ENCODE data around the gene C12orf56. TPM values are rescaled to one million over a fixed set of nuclear protein-coding genes. Genes with fewer than 3 reads are reported as not detected.

The C12orf56 gene, protein sequence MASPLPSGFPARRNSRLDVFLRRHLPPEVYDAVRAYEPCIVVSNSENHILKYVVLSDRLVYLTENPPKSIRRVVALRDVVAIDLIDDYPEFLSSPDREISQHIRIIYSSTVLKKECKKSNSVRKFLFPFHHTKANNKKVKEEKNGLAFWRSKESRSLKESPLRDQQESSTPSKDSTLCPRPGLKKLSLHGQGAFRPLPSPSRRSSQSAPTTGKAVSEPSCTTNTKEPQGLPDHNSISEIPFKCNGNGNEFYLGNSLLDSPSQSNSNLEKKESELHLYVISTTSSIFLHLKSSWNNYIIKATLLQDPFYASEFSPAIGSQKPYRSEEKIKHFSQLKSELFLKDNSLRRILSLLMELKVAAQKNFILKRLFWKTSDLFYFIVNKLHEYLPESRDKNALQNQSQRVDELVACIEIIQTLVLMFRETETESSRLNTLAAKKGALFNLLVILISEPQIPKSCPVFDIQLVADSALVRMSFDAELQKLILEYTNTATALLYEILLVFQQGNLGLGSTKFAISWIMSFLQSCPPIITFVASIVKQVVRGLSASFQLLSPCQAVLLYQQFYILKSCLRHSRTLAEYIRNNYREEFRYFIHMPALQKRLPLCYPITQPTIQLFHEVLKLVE
- 5.1 TPM for total RNA-seq (ENCODE audit: insufficient read depth, low replicate concordance)

DNA sequence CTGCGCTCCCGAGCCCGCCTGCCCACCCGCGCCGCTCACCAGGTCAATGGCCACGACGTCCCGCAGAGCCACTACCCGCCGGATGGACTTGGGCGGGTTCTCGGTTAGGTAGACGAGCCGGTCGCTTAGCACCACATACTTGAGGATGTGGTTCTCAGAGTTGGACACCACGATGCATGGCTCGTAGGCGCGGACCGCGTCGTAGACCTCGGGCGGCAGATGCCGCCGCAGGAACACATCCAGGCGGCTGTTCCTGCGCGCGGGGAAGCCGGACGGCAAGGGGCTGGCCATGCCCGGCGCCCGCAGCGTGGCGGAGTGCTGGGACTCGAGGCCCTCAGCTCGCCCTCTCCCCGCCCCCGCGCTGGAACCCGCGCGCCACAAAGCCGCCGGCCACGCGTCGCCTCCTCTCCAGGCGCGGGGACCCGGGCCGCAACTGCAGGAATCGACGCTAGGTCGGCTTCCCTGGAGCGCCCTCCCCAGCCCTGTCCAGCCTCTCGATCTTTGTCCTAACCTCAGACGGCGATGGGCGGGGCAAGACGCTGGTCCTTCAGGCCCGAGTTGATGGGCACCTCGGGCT, at the start of gene C12orf56:
Gene C12orf56, minus strand, starts transcription at position 484 of the 577 bp plus-strand sequence. Its CDS starts 193 bp downstream, at position 291.
- DNase-seq (ENCODE audit: low spot score) = no peak

DNA sequence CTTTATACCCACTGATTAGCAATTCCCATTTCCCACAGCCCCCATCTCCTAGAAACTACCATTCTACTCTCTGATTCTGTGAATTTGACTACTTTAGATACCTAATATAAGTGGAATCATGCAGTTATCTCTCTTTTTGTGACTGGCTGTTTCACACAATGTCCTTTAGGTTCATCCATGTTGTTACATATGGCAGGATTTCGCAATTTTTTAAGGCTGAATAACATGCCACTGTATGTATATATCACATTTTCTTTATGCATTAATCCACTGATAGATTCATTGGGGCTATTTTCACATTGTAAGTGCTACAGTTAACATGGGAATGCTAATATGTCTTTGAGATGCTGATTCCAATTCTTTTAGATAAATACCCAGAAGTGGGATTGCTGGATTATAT, 49.5 kb upstream of the C12orf56 start:
- DNase-seq (ENCODE audit: low spot score) = no peak

DNA sequence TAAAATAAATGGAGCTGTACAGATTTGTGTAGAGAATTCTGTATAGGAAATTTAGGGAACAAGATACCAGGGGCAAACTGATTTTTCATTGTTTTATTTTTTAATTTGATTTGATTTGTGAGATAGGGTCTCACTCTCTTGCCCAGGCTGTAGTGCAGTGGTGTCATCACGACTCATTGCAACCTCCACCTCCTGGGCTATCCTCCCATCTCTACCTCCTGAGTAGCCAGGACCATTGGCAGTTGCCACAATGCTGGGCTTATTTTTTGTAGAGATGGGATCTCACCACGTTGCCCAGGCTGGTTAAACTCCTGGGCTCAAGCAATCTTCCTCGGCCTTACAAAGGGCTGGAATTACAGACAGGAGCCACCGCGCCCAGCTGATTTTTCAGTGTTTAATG, 43.4 kb upstream of the C12orf56 start:
- no peak for DNase-seq (ENCODE audit: low spot score)

DNA sequence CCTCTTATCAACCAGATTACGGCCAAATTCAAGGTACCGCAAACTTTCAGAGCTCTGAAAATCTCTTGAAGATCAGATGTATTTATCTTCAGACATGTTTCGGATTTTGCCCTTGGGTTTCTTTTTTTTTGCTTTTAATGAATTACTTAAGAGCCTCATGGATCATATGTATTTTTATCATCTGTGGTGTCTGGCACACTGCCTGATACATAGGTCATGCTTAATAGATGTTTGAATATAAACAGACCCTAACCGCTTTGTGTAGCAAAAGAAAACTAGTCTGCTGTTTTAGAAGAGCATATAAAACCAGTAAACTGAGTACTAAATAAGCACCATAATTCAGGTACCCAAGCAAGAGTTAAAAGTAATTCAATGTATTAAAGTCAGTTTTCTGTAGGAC, 41.2 kb upstream of the C12orf56 start:
- peak; percentile 15 for DNase-seq (ENCODE audit: low spot score)

DNA sequence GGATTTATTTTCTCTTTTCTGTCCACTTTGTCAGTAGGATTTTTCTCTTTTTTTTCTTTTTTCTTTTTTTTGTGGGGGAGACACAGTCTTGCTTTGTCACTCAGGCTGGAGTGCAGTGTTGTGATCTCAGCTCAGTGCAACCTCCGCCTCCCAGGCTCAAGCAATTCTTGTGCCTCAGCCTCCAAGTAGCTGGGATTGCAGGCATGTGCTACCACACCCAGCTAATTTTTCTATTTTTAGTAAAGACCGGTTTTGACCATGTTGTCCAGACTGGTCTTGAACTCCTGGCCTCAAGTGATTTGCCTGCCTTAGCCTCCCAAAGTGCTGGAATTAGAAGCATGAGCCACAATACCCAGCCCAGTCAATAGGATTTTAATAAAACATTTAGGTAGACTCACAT, 40.3 kb upstream of the C12orf56 start:
- no peak for DNase-seq (ENCODE audit: low spot score)

DNA sequence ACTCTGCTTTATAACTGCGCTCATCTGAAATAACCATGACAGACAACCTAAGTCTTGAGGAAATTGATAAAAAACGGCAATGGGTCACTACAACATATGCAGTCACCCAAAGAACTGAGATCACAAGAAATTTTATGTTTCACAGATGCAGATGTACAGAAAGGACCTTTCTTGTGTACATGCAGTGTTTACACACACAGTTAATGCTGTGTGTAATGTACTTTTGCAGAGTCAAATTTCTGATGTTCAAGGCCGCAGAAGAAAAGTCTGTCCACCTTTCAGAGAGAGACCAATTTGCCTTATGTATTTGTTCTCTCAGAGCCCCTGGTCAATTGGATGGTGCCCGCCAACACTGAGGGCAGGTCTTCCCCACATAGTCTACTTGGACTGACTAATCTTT, 38.4 kb upstream of the C12orf56 start:
- no peak for DNase-seq (ENCODE audit: low spot score)

DNA sequence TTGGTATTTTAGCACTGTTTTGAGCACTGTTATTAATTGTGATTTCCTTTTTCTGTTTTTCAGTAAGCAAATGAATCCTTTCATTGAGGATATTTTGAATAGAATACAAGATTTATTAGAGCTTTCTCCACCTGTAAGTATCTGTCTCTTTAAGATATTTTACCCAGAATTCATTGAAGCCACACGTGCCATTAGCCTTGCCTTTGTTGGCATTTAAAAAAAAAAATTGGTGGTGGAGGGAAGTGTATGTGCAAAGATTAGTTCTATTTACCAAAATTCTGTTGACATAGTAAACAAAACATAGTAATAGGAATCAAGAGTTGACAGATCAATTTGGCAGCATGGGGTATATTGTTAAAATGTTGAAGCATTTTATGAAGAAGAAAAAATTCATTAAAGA, 37.4 kb upstream of the C12orf56 start:
- no peak for DNase-seq (ENCODE audit: low spot score)

DNA sequence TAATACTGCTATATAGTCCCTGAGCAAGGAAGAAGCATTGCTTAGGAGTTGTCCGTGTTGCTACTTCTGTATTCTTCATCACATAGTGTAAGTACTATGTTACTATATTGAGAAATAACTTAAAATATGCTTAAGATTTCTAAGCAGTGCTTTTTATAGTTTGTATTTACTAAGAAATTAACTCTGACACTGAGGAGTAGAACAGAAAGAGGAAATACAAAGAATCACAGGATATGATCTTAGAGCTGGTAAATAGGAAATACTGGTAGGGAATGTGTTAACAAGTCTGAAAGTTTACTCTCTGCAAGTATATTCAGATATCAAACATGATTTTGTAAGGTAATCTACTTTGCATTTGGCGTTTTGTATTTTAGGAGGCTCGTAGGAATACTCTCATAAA, 29.1 kb upstream of the C12orf56 start:
- no peak for DNase-seq (ENCODE audit: low spot score)

DNA sequence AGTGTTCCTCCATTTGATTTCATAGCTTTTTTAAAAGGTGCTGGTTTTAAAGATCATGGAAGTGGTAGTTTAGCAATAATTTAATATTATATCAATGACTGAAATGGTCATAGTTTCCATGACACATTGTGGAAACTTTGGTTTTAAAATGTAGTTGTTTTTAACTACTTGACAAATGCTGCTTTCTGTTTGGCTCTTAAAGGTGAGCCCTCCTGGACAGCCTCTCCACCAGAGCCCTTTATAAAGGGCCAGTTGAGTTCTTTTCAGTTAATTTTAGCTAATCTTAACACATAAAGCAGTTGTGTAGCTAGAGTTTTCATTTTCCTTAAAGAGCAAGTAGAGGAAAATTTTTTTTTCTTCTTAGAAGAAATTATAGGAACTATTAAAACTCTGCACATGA, 27.7 kb upstream of the C12orf56 start:
- DNase-seq (ENCODE audit: low spot score) = no peak

DNA sequence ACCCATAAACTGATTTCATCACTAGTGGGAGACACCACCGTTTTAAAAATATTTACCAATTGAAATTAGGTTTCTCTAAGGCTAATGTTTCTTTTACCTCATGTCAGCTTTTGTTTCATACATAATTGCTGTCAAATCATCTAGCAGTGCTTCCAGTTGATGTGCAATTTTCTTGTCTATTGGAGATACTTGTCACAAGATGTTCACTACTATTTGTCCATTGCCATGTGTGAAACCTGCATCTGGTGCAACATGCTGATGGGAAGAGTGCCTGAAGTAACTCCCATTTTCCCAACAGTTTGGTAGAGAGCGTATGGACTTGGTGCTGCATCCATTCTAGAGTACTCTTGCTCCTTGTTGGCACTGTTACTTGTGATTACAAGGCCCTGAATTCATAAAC, 23.3 kb upstream of the C12orf56 start:
- DNase-seq (ENCODE audit: low spot score) = no peak

DNA sequence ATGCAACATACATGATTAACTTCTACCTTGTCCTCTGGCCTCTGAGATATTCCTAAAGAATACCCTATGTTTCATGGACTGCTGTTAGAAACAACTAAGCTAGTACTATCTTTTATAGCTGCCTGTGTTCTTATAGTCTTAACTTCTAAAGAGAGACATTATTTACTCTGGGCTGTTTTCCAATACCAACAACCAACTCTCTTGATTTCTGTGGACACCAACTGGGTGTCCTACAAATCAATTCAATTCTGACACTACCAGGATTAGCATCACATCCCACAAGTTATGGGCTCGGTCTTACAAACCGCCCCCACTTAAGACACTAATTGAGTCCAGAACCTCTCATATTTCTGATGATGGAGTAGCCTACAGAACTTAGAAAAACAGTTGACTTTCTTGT, 21.9 kb upstream of the C12orf56 start:
- DNase-seq (ENCODE audit: low spot score) = peak; percentile 14

DNA sequence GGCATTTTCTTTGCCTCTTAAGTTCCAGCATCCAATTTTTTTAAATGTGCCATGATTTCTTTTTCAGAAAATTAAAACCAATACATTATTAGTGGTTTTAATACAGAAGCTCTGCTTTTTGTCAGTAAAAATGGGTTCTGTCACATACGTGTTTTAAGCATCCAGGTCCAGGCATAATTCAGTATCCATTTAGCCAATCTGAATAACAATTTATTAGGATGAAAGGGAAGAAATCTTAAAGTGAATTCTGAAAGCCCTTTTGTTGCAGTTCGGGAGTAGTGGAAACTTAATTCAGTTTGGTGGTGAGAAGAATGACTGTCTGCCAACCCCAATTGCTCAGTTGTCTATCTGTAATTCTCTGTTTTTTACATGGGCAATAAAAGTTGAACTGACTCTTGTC, 20.9 kb upstream of the C12orf56 start:
- DNase-seq (ENCODE audit: low spot score) = no peak

DNA sequence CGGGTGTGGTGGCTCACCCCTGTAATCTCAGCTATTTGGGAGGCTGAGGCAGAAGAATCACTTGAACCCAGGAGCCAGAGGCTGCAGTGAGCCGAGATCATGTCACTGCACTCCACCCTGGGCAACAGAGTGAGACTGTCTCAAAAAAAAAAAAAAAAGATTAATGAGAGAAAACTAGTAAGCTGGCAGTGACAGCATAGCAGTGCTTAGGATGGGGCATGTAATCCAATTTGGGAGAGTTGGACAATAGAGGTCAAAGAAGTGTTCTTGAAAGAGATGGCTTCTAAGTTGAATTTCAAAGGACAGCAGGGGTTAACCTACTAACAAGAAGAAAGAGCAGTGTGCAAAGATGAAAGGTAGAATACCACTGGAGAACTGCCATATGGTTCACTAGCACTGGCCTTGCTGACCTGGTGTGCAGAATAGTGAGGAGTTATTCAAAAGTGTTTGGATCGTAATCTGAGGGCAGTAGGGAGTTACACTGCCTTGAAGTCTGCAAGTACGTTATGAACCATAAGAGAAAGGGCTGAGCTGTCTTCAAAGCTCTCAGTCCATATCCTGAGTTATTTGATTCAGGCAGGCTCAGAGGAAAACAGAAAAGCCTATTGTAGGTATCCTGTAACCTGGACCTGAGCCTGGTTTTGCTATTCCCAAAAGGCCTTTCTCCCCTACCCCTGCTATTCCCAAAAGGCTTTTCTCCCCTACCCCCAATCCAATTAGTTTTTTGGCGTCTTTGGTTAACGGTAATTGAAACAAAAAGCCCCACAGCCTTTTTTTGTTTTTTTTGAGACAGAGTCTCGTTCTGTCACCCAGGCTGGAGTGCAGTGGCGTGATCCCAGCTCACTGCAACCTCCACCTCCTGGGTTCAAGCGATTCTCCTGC, 17.0 kb upstream of the C12orf56 start:
- DNase-seq (ENCODE audit: low spot score) = no peak

DNA sequence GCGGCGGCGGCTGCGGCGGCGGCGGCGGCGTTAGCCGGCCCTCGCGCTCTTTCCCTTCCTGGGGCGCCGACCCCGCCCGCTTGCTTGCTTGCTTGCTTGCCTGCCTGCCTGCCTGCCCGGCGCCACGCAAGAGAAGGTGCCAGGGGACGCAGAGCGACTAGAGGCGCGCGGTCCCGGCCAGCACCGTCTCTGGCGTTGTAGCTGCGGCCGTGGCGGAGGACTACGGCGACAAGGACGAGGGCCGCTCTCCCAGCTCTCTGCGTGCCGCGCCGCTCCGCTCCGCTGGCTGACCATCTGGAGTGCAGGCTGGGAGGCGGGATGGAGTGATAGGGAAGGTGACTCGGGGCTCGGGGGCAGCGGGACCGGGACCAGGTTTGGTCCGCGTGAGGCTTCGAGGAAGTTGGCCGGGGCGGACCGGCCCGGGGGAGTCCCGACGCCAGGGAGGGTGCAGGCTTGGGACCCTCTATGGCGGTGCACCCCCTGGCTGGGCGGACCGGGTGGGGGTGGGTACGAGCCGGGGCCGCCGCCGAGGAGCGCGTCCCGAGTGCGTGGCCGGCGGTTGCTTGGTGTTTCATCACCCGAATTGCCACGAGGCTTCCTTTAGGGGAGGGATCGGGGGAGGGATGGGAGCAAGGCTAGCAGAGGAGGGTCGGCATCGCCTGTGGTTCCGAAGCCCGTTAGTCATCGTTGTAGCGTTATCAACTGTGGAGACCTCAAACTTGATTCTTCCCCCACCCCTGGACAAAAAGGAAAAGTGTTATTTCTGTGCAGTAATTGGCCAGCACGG, 14.1 kb upstream of the C12orf56 start:
- peak; percentile 70 for DNase-seq (ENCODE audit: low spot score)

DNA sequence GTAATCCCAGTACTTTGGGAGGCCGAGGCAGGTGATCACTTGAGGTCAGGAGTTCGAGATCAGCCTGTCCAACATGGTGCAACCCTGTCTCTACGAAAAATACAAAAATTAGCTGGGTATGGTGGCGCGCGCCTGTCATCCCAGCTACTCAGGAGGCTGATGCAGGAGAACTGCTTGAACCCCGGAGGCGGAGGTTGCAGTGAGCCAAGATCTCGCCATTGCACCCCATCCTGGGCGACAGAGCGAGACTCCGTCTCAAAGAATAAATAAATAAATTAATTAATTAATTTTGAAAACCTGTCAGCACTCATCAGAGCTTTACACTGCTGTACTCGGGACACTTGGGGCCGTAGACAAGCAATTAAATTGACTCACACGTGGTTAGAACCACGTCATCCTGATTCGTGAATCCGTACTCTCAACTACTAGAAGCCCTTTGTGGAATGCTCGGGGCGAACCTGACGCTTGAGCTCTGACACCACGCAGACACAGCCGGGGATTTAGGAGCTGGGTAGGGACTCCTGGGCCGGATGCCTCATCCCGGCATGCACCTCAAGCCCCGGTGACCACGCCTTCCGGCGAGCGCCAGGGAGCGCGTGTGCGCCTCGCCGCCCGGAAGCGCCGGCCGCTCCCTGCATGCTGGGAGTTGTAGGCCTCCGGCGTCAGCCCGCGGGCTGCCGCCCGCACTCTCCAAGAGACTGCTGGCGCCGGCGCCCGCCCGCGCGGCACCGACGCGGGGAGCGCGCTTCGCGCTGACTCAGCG, 13.3 kb upstream of the C12orf56 start, which contains the start of gene XPOT:
Gene XPOT, plus strand, starts transcription at position 686 of the 763 bp plus-strand sequence. CDS start 5,644 bp downstream, outside the sequence.
- peak; percentile 98 for DNase-seq (ENCODE audit: low spot score)

DNA sequence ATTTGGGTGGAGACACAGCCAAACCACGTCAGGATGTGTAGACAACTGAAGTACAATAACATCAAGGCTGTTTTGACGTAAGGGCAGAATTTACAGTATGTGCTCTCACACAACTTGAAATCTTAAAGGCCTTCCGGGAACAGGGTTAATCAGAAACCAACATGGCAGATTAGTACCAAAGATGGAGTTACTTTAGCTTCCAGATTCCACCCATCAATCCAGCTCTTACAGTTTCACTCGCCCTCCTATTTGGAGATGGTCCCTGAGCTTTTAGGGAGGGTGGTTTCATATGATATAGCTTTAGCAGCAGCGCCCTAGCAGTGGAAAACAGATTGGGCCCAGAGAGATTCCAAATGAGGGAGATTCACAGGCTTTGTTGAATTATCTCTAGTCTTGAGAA, 11.6 kb upstream of the C12orf56 start:
- DNase-seq (ENCODE audit: low spot score) = no peak

DNA sequence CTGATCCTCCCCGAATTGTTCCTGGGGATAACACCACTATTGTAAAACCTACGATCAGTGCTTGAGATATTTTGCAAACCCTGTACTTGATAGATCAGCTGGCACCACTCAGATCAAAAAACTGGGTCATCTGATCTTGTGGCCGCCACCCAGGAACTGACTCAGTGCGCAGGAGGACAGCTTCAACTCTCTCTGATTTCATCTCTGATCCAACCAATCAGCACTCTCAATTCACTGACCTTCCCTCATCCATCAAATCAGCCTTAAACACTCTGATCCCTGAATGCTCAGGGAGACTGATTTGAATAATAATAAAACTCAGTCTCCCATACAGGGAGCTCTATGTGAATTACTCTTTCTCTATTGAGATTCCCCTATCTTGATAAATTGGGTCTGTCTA, 9.5 kb upstream of the C12orf56 start:
- no peak for DNase-seq (ENCODE audit: low spot score)

DNA sequence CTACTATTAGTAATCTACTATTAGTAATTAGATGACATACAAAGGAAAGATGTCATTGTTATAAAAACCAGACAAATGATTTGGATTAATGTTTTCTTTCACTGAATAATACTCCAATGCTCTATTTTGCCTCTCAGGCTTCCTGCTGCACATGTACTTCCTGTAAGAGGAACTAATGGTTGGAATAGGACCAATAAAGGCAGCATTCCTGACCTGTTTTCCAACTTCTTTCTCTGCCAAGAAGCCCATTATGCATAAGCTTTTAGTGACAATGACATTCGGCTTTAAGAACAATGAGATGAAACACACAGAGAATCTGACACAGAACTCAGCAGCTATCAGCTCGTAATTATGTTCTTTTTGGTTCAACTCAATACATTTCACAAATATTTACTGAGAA, 5.2 kb upstream of the C12orf56 start:
- no peak for DNase-seq (ENCODE audit: low spot score)

DNA sequence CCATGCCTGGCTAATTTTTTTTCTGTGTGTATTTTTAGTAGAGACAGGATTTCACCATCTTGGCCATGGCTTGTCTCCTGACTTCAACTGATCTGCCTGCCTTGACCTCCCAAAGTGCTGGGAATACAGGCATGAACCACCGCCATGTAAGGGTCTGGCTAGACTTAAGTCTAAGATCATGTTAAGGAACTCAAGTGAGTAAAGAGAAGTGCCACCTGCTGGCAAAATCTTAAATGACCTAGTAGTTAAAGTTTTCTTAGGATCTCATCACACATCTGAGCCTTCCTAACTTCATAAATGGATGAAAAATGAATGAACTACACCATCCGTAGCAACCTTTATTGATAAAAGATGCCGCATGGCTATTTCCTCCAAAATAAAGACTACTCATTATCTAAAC, 1.7 kb upstream of the C12orf56 start:
- DNase-seq (ENCODE audit: low spot score) = peak; percentile 28

DNA sequence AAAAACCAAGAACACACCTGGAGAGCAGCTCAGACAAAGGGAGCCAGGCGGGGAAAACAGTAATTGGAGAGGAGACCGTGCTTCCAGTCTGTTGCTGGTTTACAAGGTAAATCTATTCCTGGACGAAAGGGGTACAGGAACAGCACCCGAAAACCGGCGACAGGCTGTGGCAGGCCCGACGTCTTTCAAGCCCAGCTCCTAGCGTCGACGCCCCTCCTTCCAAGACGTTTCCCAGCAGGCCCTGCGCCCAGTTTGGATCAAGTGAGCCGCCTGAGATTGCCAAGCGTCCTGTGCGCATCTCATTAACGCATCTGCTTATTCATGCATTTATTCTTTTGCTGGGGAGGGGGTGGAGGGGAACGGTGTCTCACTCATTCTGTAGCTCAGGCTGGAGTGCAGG, 1.4 kb downstream of the C12orf56 start:
- no peak for DNase-seq (ENCODE audit: low spot score)
